Measurements from ENCODE around the gene CLNS1A. TPM values are rescaled to one million over a fixed set of nuclear protein-coding genes. Genes with fewer than 3 reads are reported as not detected.

The CLNS1A gene
- total and polyA plus RNA-seq, 9 of the 15 experiments (the other 6 are each of a cell fraction or from before 2014, with no cell fraction given) = 146 to 472 (median 345) TPM

- peak; percentile 90 for TF ChIP-seq MGA (IDR thresholded peaks at IDR 0.05)
- no peak for TF ChIP-seq NR2C2 (CRISPR knock-in tag; IDR thresholded peaks at IDR 0.05)
- peak; percentile 33; the same call in 1 of the 2 replicates for TF ChIP-seq NR2C2 (tag; IDR thresholded peaks at IDR 0.05)
- peak; percentile 94; the same call in 1 of the 2 replicates for TF ChIP-seq L3MBTL2 (IDR thresholded peaks at IDR 0.05)
- TF ChIP-seq, protein P1, sequence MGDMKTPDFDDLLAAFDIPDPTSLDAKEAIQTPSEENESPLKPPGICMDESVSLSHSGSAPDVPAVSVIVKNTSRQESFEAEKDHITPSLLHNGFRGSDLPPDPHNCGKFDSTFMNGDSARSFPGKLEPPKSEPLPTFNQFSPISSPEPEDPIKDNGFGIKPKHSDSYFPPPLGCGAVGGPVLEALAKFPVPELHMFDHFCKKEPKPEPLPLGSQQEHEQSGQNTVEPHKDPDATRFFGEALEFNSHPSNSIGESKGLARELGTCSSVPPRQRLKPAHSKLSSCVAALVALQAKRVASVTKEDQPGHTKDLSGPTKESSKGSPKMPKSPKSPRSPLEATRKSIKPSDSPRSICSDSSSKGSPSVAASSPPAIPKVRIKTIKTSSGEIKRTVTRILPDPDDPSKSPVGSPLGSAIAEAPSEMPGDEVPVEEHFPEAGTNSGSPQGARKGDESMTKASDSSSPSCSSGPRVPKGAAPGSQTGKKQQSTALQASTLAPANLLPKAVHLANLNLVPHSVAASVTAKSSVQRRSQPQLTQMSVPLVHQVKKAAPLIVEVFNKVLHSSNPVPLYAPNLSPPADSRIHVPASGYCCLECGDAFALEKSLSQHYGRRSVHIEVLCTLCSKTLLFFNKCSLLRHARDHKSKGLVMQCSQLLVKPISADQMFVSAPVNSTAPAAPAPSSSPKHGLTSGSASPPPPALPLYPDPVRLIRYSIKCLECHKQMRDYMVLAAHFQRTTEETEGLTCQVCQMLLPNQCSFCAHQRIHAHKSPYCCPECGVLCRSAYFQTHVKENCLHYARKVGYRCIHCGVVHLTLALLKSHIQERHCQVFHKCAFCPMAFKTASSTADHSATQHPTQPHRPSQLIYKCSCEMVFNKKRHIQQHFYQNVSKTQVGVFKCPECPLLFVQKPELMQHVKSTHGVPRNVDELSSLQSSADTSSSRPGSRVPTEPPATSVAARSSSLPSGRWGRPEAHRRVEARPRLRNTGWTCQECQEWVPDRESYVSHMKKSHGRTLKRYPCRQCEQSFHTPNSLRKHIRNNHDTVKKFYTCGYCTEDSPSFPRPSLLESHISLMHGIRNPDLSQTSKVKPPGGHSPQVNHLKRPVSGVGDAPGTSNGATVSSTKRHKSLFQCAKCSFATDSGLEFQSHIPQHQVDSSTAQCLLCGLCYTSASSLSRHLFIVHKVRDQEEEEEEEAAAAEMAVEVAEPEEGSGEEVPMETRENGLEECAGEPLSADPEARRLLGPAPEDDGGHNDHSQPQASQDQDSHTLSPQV (IDR thresholded peaks at IDR 0.05) = peak; percentile 69
- TF ChIP-seq POLR2A (conservative IDR thresholded peaks at IDR 0.05) = 0 out of 2 replicates have a peak, but pooled peaks have one; percentile 57
- TF ChIP-seq DACH1 (IDR thresholded peaks at IDR 0.05; ENCODE audit: partially characterized antibody) = no peak
- TF ChIP-seq NBN (IDR thresholded peaks at IDR 0.05; ENCODE audit: low read depth) = no peak
- TF ChIP-seq SMAD3 (CRISPR knock-in tag; conservative IDR thresholded peaks at IDR 0.05) = 0 out of 2 replicates have a peak, but pooled peaks have one; percentile 29
- peak; percentile 54 for TF ChIP-seq ATF7 (IDR thresholded peaks at IDR 0.05)
- TF ChIP-seq FOXA3 (CRISPR knock-in tag; conservative IDR thresholded peaks at IDR 0.05 in 1 of 2, IDR thresholded peaks at IDR 0.05 in 1 of 2) = no peak
- peak; percentile 70; the same call in 1 of the 2 replicates for TF ChIP-seq KDM2B (CRISPR knock-in tag; IDR thresholded peaks at IDR 0.05)
- TF ChIP-seq MAFK (IDR thresholded peaks at IDR 0.05; ENCODE audit: low read length) = no peak
- TF ChIP-seq EGR1 (conservative IDR thresholded peaks at IDR 0.05) = peak; percentile 57; the same call in 1 of the 2 replicates
These were observed 48.4 kb downstream of the CLNS1A start (continued) for GRCh38 chr11:77589181-77589520.

All from K562 (cell line).